NCI-H187 treated with DMSO at 0.1 percent for 48 hours (cell line): ENCODE data around the gene HAO1.

Experiments
- DNase-seq: peaks from one replicate; lab custom pipeline; 2025; lab: John Stamatoyannopoulos, UW

Gene HAO1

GRCh38 chr20:7926767-7927166 is 13.5 kb downstream of the HAO1 start:
- DNase-seq, result no peak

GRCh38 chr20:7926323-7926722 is 13.9 kb downstream of the HAO1 start:
- no peak for DNase-seq

GRCh38 chr20:7924692-7925091 is 15.6 kb downstream of the HAO1 start:
- no peak for DNase-seq

- DNase-seq, result no peak
Observed at GRCh38 chr20:7916648-7917047, 23.6 kb downstream of the HAO1 start.

- DNase-seq, result no peak
Observed at GRCh38 chr20:7912551-7912950, 27.7 kb downstream of the HAO1 start.

GRCh38 chr20:7911586-7912330 is 28.5 kb downstream of the HAO1 start:
- no peak for DNase-seq

GRCh38 chr20:7908905-7909304 is 31.4 kb downstream of the HAO1 start:
- DNase-seq, result no peak

- no peak for DNase-seq
Observed at GRCh38 chr20:7903429-7903828, 36.8 kb downstream of the HAO1 start.

- no peak for DNase-seq
Observed at GRCh38 chr20:7902879-7903278, 37.4 kb downstream of the HAO1 start.

GRCh38 chr20:7897781-7898364 is 42.4 kb downstream of the HAO1 start:
- DNase-seq, result no peak

GRCh38 chr20:7893014-7893730 is 47.1 kb downstream of the HAO1 start:
- no peak for DNase-seq

- no peak for DNase-seq
Observed at GRCh38 chr20:7891705-7892104, 48.6 kb downstream of the HAO1 start.

GRCh38 chr20:7889736-7890135 is 50.5 kb downstream of the HAO1 start:
- DNase-seq, result no peak

GRCh38 chr20:7883741-7884140 is 56.5 kb downstream of the HAO1 start:
- DNase-seq, result no peak

GRCh38 chr20:7883309-7883708 is 56.9 kb downstream of the HAO1 start:
- DNase-seq, result no peak

GRCh38 chr20:7882076-7882475 is 58.2 kb downstream of the HAO1 start:
- DNase-seq, result no peak

- no peak for DNase-seq
Observed at GRCh38 chr20:7881551-7881950, 58.7 kb downstream of the HAO1 start.

GRCh38 chr20:7879883-7880282 is 60.4 kb downstream of the HAO1 start:
- DNase-seq, result no peak

- DNase-seq, result no peak
Observed at GRCh38 chr20:7868108-7868507, 72.2 kb downstream of the HAO1 start.

GRCh38 chr20:7866285-7866684 is 74.0 kb downstream of the HAO1 start:
- DNase-seq, result no peak

GRCh38 chr20:7859356-7859802 is 80.9 kb downstream of the HAO1 start:
- DNase-seq, result peak; percentile 43

- DNase-seq, result no peak
Observed at GRCh38 chr20:7858734-7859250, 81.5 kb downstream of the HAO1 start.

GRCh38 chr20:7856756-7857155 is 83.5 kb downstream of the HAO1 start:
- no peak for DNase-seq
